HFFc6 (cell line): Measurements from ENCODE around the gene PAQR5. TPM values are rescaled to one million over a fixed set of nuclear protein-coding genes. Genes with fewer than 3 reads are reported as not detected.
"Not testable (repeated sequence)": the region's sequence is repeated elsewhere in the genome, so short reads cannot be mapped to it uniquely, and the experiment has no call there.

Source experiments
- DNase-seq: peaks from one replicate; pipeline ENCODE4 v3.0.0-alpha.2; 2018
- H3K27ac Mint-ChIP-seq: 2 replicates; pipeline ENCODE4 v1.8.0; 2020; ENCODE audit warnings: mild to moderate bottlenecking, mixed read lengths
- H3K27me3 Mint-ChIP-seq: 2 replicates; pipeline ENCODE4 v1.8.0; 2021; ENCODE audit warnings: mild to moderate bottlenecking, moderate library complexity, mixed read lengths; ENCODE audit not compliant: insufficient read depth
- H3K36me3 Mint-ChIP-seq: 2 replicates; pipeline ENCODE4 v1.8.0; 2021; ENCODE audit warnings: low read depth, mixed read lengths
- H3K4me1 Mint-ChIP-seq: 2 replicates; pipeline ENCODE4 v1.8.0; 2020; ENCODE audit warnings: low read depth, mixed read lengths
- H3K4me3 Mint-ChIP-seq: 2 replicates; pipeline ENCODE4 v1.8.0; 2020; ENCODE audit warnings: mild to moderate bottlenecking, moderate library complexity, mixed read lengths
- H3K9me3 Mint-ChIP-seq: 2 replicates; pipeline ENCODE4 v1.8.0; 2020; ENCODE audit warnings: mild to moderate bottlenecking, mixed read lengths
- CTCF ChIP-seq: fragments of 200-600 bp; sonication (generic); IDR thresholded peaks from 2 replicates; pipeline ENCODE4 v1.5.0; 2021; ENCODE audit warnings: antibody characterized with exemption, mild to moderate bottlenecking
- total RNA-seq, 6 experiments: library from RNA; stranded (reverse); fragmentation: NEBNext Ultra II Directional; extraction: Animal tissue kit (Norgen Biotek cat#: 25700); gene quantifications; 2 replicates in 1 of 6; 3 replicates in 5 of 6; pipeline ENCODE4 v1.2.3, GENCODE V29; 2021

Gene PAQR5
- total RNA-seq, 6 experiments from 2014 or later = 1.3 to 2.2 (median 1.6) TPM

- H3K27me3 Mint-ChIP-seq = no peaks in the 10 kb centered on the region; the same call in 1 of the 2 replicates
- DNase-seq = no peak
- H3K36me3 Mint-ChIP-seq = peaks cover 34% of the 10 kb centered on the region; the same call in 1 of the 2 replicates
These were observed 144.4 kb downstream of the PAQR5 start for GRCh38 chr15:69443032-69443611.

GRCh38 chr15:69444686-69445085 lies 146.0 kb downstream of the PAQR5 start:
- Mint-ChIP-seq H3K36me3 (peaks cover 27% of the 10 kb centered on the region; the same call in 1 of the 2 replicates), H3K27me3 (no peaks in the 10 kb centered on the region), H3K9me3 (no peaks in the 10 kb centered on the region), H3K4me3 (no peak overlapping the region), H3K4me1 (no peaks in the 10 kb centered on the region), H3K27ac (no peak overlapping the region)
- TF ChIP-seq CTCF = no peak
- no peak for DNase-seq

More at GRCh38 chr15:69443032-69443611, 144.4 kb downstream of the PAQR5 start:
- Mint-ChIP-seq H3K9me3 (no peaks in the 10 kb centered on the region), H3K4me1 (no peaks in the 10 kb centered on the region), H3K27ac (peak overlapping the region; percentile 26; the same call in 1 of the 2 replicates), H3K4me3 (no peak overlapping the region)
- TF ChIP-seq CTCF = no peak

- Mint-ChIP-seq H3K27ac (no peak overlapping the region), H3K36me3 (peaks cover 18% of the 10 kb centered on the region; the same call in 1 of the 2 replicates), H3K9me3 (no peaks in the 10 kb centered on the region), H3K4me3 (no peak overlapping the region), H3K4me1 (peaks cover 10% of the 10 kb centered on the region), H3K27me3 (no peaks in the 10 kb centered on the region)
- DNase-seq = no peak
- TF ChIP-seq CTCF = no peak
These were observed 148.2 kb downstream of the PAQR5 start for GRCh38 chr15:69446953-69447352.

GRCh38 chr15:69450221-69450620 lies 151.5 kb downstream of the PAQR5 start:
- peaks cover 43% of the 10 kb centered on the region for H3K36me3 Mint-ChIP-seq
- H3K27ac Mint-ChIP-seq, H3K27me3 Mint-ChIP-seq, H3K4me3 Mint-ChIP-seq, DNase-seq: not testable (repeated sequence)
- peaks cover 34% of the 10 kb centered on the region for H3K4me1 Mint-ChIP-seq
- peaks cover 11% of the 10 kb centered on the region for H3K9me3 Mint-ChIP-seq

GRCh38 chr15:69450968-69451695 lies 152.4 kb downstream of the PAQR5 start:
- peak; percentile 26 for DNase-seq
- H3K4me3 Mint-ChIP-seq = peak overlapping the region; percentile 98
- no peak for TF ChIP-seq CTCF
- H3K27ac Mint-ChIP-seq = peak overlapping the region; percentile 96; the same call in 1 of the 2 replicates
- peaks cover 5% of the 10 kb centered on the region for H3K27me3 Mint-ChIP-seq
- H3K36me3 Mint-ChIP-seq = peaks cover 43% of the 10 kb centered on the region
- peaks cover 11% of the 10 kb centered on the region for H3K9me3 Mint-ChIP-seq
- H3K4me1 Mint-ChIP-seq = peaks cover 43% of the 10 kb centered on the region
